Activated CD8-positive, alpha-beta memory T cell treated with anti-CD3 and anti-CD28 coated beads for 4 hours (primary cell): ENCODE measurements around the gene LAMA5.

Experiments
- DNase-seq, 2 donors: peaks; one replicate each; pipeline ENCODE4 v3.0.0-alpha.2; 2020; ENCODE audit warnings: low read depth in 2 of 2

LAMA5 gene

GRCh38 chr20:62367136-62367632 lies at the start of gene LAMA5:
Gene LAMA5, minus strand, starts transcription at chr20:62367312. Its CDS starts 67 bp downstream, at chr20:62367245.
- DNase-seq, result no peak

GRCh38 chr20:62415354-62416111 lies 48.4 kb upstream of the LAMA5 start:
- no peak for DNase-seq

GRCh38 chr20:62413896-62414481 lies 46.9 kb upstream of the LAMA5 start:
- DNase-seq, result no peak

- DNase-seq, result no peak
Measured at GRCh38 chr20:62413025-62413570, 46.0 kb upstream of the LAMA5 start.

GRCh38 chr20:62412194-62413024 lies 45.3 kb upstream of the LAMA5 start:
- DNase-seq, result no peak

- no peak for DNase-seq
Measured at GRCh38 chr20:62411479-62412193, 44.5 kb upstream of the LAMA5 start.

- no peak for DNase-seq
Measured at GRCh38 chr20:62410746-62411478, 43.8 kb upstream of the LAMA5 start.

- DNase-seq, result no peak
Measured at GRCh38 chr20:62409931-62410745, 43.0 kb upstream of the LAMA5 start.

GRCh38 chr20:62409086-62409853 lies 42.2 kb upstream of the LAMA5 start:
- no peak for DNase-seq

GRCh38 chr20:62408640-62409039 lies 41.5 kb upstream of the LAMA5 start:
- DNase-seq, result no peak

- no peak for DNase-seq
Measured at GRCh38 chr20:62408055-62408454, 40.9 kb upstream of the LAMA5 start.

GRCh38 chr20:62407221-62407992 lies 40.3 kb upstream of the LAMA5 start, which contains the start of gene CABLES2:
Gene CABLES2, minus strand, starts transcription at chr20:62407285. Its CDS starts 9 bp downstream, at chr20:62407276.
- peak; percentile 80 to 83 for DNase-seq

GRCh38 chr20:62406635-62407176 lies 39.6 kb upstream of the LAMA5 start:
- no peak for DNase-seq

- no peak for DNase-seq
Measured at GRCh38 chr20:62405981-62406513, 38.9 kb upstream of the LAMA5 start.

- no peak for DNase-seq
Measured at GRCh38 chr20:62405108-62405980, 38.2 kb upstream of the LAMA5 start.

GRCh38 chr20:62404761-62405107 lies 37.6 kb upstream of the LAMA5 start:
- DNase-seq, result no peak
